ENCODE data around the gene N4BP2L2.

N4BP2L2 gene

DNA sequence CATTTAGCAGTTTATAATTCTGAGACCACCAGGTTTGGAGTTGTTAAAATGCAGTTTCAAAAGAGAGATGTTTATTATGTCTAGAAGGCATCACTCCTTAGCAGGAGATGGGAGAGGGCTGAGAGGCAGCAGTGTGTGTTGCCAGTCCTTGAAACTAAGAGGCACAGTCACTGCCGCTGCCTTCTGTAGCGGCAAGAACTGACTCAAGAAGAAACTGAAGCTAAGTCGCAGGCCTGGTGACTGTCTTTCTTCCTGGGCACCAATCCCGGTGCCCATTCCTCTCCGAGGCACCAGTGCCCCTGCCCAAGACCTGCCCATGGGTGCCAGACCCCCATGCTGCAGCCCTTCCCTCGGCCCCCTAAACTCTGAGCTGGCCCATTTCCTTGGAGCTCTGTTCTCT lies 130.7 kb downstream of the N4BP2L2 start:
- peaks cover 9% of the 10 kb centered on the region for H3K36me3 Mint-ChIP-seq (ENCODE audit: low read depth)
- peaks cover 15% of the 10 kb centered on the region for H3K27me3 Mint-ChIP-seq (ENCODE audit: low read depth, poor library complexity)
- no peaks in the 10 kb centered on the region for H3K9me3 Mint-ChIP-seq
- TF ChIP-seq, protein P1, sequence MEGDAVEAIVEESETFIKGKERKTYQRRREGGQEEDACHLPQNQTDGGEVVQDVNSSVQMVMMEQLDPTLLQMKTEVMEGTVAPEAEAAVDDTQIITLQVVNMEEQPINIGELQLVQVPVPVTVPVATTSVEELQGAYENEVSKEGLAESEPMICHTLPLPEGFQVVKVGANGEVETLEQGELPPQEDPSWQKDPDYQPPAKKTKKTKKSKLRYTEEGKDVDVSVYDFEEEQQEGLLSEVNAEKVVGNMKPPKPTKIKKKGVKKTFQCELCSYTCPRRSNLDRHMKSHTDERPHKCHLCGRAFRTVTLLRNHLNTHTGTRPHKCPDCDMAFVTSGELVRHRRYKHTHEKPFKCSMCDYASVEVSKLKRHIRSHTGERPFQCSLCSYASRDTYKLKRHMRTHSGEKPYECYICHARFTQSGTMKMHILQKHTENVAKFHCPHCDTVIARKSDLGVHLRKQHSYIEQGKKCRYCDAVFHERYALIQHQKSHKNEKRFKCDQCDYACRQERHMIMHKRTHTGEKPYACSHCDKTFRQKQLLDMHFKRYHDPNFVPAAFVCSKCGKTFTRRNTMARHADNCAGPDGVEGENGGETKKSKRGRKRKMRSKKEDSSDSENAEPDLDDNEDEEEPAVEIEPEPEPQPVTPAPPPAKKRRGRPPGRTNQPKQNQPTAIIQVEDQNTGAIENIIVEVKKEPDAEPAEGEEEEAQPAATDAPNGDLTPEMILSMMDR (IDR thresholded peaks at IDR 0.05): no peak
- H3K4me3 Mint-ChIP-seq: no peak overlapping the region
- H3K27ac Mint-ChIP-seq: no peak overlapping the region
- H3K4me1 Mint-ChIP-seq: peaks cover 32% of the 10 kb centered on the region
- no peak for DNase-seq

DNA sequence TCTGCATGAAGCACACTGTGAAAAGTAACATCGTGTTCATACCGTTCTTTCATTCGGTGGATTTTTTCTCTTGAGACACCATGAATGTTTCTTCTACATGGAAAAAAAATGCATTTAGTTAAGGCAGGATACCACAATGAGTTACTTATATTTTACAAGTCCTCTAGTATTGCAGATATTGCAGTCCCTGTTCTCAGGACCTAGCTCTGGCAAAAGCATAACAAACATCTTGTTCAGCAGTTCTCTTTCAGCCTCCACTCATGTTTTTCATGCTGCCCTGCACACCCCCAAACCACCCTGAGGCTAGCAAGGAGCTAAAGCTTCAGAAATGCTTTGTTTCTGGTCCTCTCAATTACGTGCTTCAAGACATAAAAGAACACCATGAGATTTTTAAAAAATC lies 135.5 kb downstream of the N4BP2L2 start:
- peaks cover 2% of the 10 kb centered on the region for H3K4me1 Mint-ChIP-seq
- H3K36me3 Mint-ChIP-seq (ENCODE audit: low read depth): peaks cover 16% of the 10 kb centered on the region
- no peaks in the 10 kb centered on the region for H3K9me3 Mint-ChIP-seq
- DNase-seq: no peak
- no peaks in the 10 kb centered on the region for H3K27me3 Mint-ChIP-seq (ENCODE audit: low read depth, poor library complexity)
- H3K27ac Mint-ChIP-seq: no peak overlapping the region
- TF ChIP-seq, protein P1 (IDR thresholded peaks at IDR 0.05): no peak
- H3K4me3 Mint-ChIP-seq: no peak overlapping the region

DNA sequence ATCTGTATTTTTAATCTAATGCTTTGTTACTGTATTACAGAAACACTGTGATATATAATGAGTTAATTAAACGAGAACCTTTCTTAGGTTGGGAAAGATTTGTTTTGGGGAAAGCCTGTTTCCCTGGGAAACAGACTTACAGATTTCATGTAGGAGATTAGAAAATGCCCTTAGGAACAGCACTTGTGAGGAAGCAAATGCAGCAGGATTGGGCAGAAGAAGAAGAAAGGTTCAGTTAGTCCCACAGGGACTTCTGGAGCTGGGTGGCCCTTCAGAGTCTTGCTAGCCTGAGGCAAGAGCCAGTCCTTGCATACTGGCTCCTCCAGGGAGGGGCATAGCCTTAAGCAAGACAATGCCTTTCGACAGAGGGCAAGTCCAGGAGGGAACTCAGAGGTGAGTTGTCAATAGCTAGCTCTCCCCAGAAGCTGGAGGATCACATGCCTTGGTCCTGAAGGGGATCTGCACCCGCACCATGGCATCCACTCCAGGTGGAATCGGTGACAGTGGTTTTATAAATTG lies 147.4 kb downstream of the N4BP2L2 start:
- H3K4me3 Mint-ChIP-seq: no peak overlapping the region
- peaks cover 25% of the 10 kb centered on the region for H3K36me3 Mint-ChIP-seq (ENCODE audit: low read depth)
- H3K9me3 Mint-ChIP-seq: no peaks in the 10 kb centered on the region
- H3K4me1 Mint-ChIP-seq: no peaks in the 10 kb centered on the region
- no peak for DNase-seq
- no peak overlapping the region for H3K27ac Mint-ChIP-seq
- no peaks in the 10 kb centered on the region for H3K27me3 Mint-ChIP-seq (ENCODE audit: low read depth, poor library complexity)
- TF ChIP-seq, protein P1 (IDR thresholded peaks at IDR 0.05): no peak

DNA sequence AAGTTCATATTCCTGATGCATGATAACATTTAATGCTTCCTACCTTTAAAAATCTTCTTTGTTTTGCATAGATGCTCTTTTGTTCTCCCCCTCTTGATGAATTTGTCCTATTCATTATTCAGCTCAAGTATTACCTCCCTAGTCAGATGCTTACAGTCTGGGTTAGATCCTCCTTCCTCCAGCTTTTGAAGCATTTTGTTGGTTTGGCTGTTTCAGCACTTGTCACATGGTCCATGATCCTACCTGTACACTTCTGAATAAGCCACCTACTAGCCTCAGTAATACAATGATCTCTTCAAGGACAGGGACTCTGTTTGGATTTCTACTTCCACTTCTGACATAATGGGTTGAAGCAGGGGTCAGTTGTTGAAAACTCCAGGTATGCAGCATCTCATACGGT lies 148.1 kb downstream of the N4BP2L2 start:
- Mint-ChIP-seq H3K27ac (peak overlapping the region; percentile 73), H3K4me1 (no peaks in the 10 kb centered on the region), H3K9me3 (no peaks in the 10 kb centered on the region), H3K36me3 (ENCODE audit: low read depth) (peaks cover 23% of the 10 kb centered on the region), H3K27me3 (ENCODE audit: low read depth, poor library complexity) (no peaks in the 10 kb centered on the region), H3K4me3 (no peak overlapping the region)
- TF ChIP-seq, protein P1 (IDR thresholded peaks at IDR 0.05): no peak
- DNase-seq: no peak

DNA sequence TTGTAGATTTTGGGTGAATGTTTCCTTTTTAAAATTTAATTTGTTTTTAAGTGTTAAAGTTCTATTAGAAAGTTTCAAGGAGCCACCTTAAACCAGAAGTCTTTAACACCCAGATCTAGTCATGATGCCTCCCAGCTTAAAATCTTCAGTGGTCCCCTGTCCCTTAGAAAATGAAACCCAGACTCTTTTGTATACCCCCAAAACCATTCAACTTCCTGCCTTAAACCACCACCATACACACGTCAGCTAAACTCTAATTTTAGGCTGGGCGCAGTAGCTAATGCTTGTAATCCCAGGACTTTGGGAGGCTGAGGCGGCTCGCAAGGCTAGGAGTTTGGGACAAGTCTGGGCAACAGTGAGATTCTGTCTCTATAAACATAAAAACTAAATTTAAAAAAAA lies 148.5 kb downstream of the N4BP2L2 start:
- peaks cover 23% of the 10 kb centered on the region for H3K36me3 Mint-ChIP-seq (ENCODE audit: low read depth)
- no peak for DNase-seq
- no peaks in the 10 kb centered on the region for H3K4me1 Mint-ChIP-seq
- H3K9me3 Mint-ChIP-seq: no peaks in the 10 kb centered on the region
- no peak overlapping the region for H3K27ac Mint-ChIP-seq
- TF ChIP-seq, protein P1 (IDR thresholded peaks at IDR 0.05): no peak
- H3K4me3 Mint-ChIP-seq: no peak overlapping the region
- no peaks in the 10 kb centered on the region for H3K27me3 Mint-ChIP-seq (ENCODE audit: low read depth, poor library complexity)

DNA sequence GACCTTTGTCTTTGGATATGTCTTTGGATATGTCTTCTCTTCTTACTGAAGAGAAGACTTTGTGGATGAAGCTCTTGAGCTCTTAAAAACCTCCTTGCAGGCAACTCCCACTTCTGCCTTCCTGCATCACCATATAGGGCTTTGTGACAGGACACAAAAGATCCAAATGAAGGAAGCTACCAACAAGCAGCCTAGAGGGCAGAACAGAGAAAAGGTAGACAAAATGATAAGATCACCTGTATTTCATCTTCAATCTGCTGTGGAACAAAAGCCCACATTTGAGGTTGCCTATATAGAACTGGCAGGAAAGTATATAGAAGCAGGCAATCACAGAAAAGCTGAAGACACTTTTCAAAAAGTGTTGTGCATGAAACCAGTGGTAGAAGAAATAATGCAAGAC lies 153.2 kb downstream of the N4BP2L2 start:
- no peaks in the 10 kb centered on the region for H3K9me3 Mint-ChIP-seq
- peaks cover 23% of the 10 kb centered on the region for H3K36me3 Mint-ChIP-seq (ENCODE audit: low read depth)
- no peaks in the 10 kb centered on the region for H3K4me1 Mint-ChIP-seq
- no peak overlapping the region for H3K4me3 Mint-ChIP-seq
- TF ChIP-seq, protein P1 (IDR thresholded peaks at IDR 0.05): no peak
- H3K27me3 Mint-ChIP-seq (ENCODE audit: low read depth, poor library complexity): no peaks in the 10 kb centered on the region
- H3K27ac Mint-ChIP-seq: no peak overlapping the region
- DNase-seq: no peak

Measured in nephron progenitor cell (in vitro differentiated cells).